Colonic mucosa (tissue), 4 donors: ENCODE data around the gene NMBR. TPM values are rescaled to one million over a fixed set of nuclear protein-coding genes. Genes with fewer than 3 reads are reported as not detected.

Source experiments
- DNase-seq: peaks from one replicate; pipeline ENCODE4 v3.0.0-alpha.2; 2020
- H3K27ac ChIP-seq: fragments of 200-600 bp; one replicate; pipeline ENCODE4 v1.8.0; 2021
- H3K27me3 ChIP-seq: fragments of 200-600 bp; one replicate; pipeline ENCODE4 v1.8.0; 2021
- H3K36me3 ChIP-seq: fragments of 200-600 bp; one replicate; pipeline ENCODE4 v1.8.0; 2021
- H3K4me1 ChIP-seq: fragments of 200-600 bp; one replicate; pipeline ENCODE4 v1.8.0; 2021; ENCODE audit warnings: mild to moderate bottlenecking
- H3K4me3 ChIP-seq: fragments of 200-600 bp; one replicate; pipeline ENCODE4 v1.8.0; 2021
- H3K9ac ChIP-seq, 2 donors: one replicate each; pipeline ENCODE4 v1.7.0; 2013; ENCODE audit warnings: control low read depth in 2 of 2, low read depth in 2 of 2, low read length in 2 of 2
- H3K9me3 ChIP-seq: fragments of 200-600 bp; one replicate; pipeline ENCODE4 v1.8.0; 2021
- CTCF ChIP-seq: fragments of 200-600 bp; IDR thresholded peaks from one replicate; pipeline ENCODE4 v1.8.0; 2022; ENCODE audit warnings: antibody characterized with exemption, mild to moderate bottlenecking
- intact Hi-C: fragments of 100-400 bp; cut with DNase I; formaldehyde crosslinking; loops from one replicate; pipeline ENCODE4 v1.14.1; 2022
- total RNA-seq, 2 donors: library from RNA; stranded (reverse); fragmentation: NEBNext Ultra II Directional in 1 of 2; extraction: Animal tissue kit (Norgen Biotek cat#: 25700) in 1 of 2; gene quantifications; one replicate each; pipeline ENCODE4 v1.2.1, GENCODE V29; 2021
- donor health status: healthy.
- donor health status: DM: no; HTN: no; CAD: no.
- donor health status: DM: no; HTN: no; CAD: no.

Gene NMBR
- total RNA-seq, 2 donors from 2014 or later = not detected

- Histone ChIP-seq H3K27me3 (no peaks in the 10 kb centered on the region), H3K4me1 (no peaks in the 10 kb centered on the region), H3K27ac (no peak overlapping the region), H3K36me3 (no peaks in the 10 kb centered on the region), H3K9ac (no peak overlapping the region), H3K4me3 (no peak overlapping the region), H3K9me3 (no peaks in the 10 kb centered on the region)
- intact Hi-C loops = no loop called here
- DNase-seq = no peak
- TF ChIP-seq CTCF = no peak
These were observed 27.8 kb upstream of the NMBR start for GRCh38 chr6:142174703-142175102.

- H3K9me3 ChIP-seq = no peaks in the 10 kb centered on the region
- intact Hi-C loops = no loop called here
- no peak overlapping the region for H3K4me3 ChIP-seq
- H3K27ac ChIP-seq = no peak overlapping the region
- H3K9ac ChIP-seq = no peak overlapping the region
- H3K4me1 ChIP-seq = no peaks in the 10 kb centered on the region
- H3K27me3 ChIP-seq = no peaks in the 10 kb centered on the region
- TF ChIP-seq CTCF = no peak
- no peaks in the 10 kb centered on the region for H3K36me3 ChIP-seq
- DNase-seq = no peak
These were observed 27.1 kb upstream of the NMBR start for GRCh38 chr6:142173980-142174379.

GRCh38 chr6:142172758-142173157 lies 25.8 kb upstream of the NMBR start:
- intact Hi-C loops = no loop called here

GRCh38 chr6:142171351-142171750 lies 24.4 kb upstream of the NMBR start:
- intact Hi-C loops = no loop called here
- peaks cover 7% of the 10 kb centered on the region for H3K36me3 ChIP-seq
- no peaks in the 10 kb centered on the region for H3K27me3 ChIP-seq
- H3K9ac ChIP-seq = no peak overlapping the region
- TF ChIP-seq CTCF = no peak
- H3K27ac ChIP-seq = no peak overlapping the region
- no peak for DNase-seq
- no peaks in the 10 kb centered on the region for H3K4me1 ChIP-seq
- H3K4me3 ChIP-seq = no peak overlapping the region
- H3K9me3 ChIP-seq = no peaks in the 10 kb centered on the region

More at GRCh38 chr6:142172758-142173157, 25.8 kb upstream of the NMBR start:
- Histone ChIP-seq H3K36me3 (no peaks in the 10 kb centered on the region), H3K4me3 (no peak overlapping the region), H3K9ac (no peak overlapping the region), H3K27me3 (no peaks in the 10 kb centered on the region), H3K4me1 (no peaks in the 10 kb centered on the region), H3K27ac (no peak overlapping the region), H3K9me3 (no peaks in the 10 kb centered on the region)
- DNase-seq = no peak
- TF ChIP-seq CTCF = no peak

GRCh38 chr6:142167486-142167885 lies 20.6 kb upstream of the NMBR start:
- DNase-seq = no peak
- no peak for TF ChIP-seq CTCF
- Histone ChIP-seq H3K4me3 (no peak overlapping the region), H3K36me3 (peaks cover 7% of the 10 kb centered on the region), H3K27ac (no peak overlapping the region), H3K9me3 (no peaks in the 10 kb centered on the region), H3K9ac (no peak overlapping the region), H3K4me1 (no peaks in the 10 kb centered on the region), H3K27me3 (no peaks in the 10 kb centered on the region)
- intact Hi-C loops = no loop called here

GRCh38 chr6:142167071-142167470 lies 20.1 kb upstream of the NMBR start:
- Histone ChIP-seq H3K9me3 (no peaks in the 10 kb centered on the region), H3K4me3 (no peak overlapping the region), H3K4me1 (no peaks in the 10 kb centered on the region), H3K36me3 (peaks cover 7% of the 10 kb centered on the region), H3K9ac (no peak overlapping the region), H3K27ac (no peak overlapping the region), H3K27me3 (no peaks in the 10 kb centered on the region)
- TF ChIP-seq CTCF = no peak
- intact Hi-C loops = no loop called here
- no peak for DNase-seq
